NK-92 treated with Interleukin-12 subunit alpha and Interleukin-12 subunit beta, amount 100 ng/mL, for 24 hours (cell line): Measurements from ENCODE around the gene TMEM271.
"Not testable (repeated sequence)": the region's sequence is repeated elsewhere in the genome, so short reads cannot be mapped to it uniquely, and the experiment has no call there.

Source experiments
- DNase-seq: peaks from one replicate; lab custom pipeline; 2025; lab: John Stamatoyannopoulos, UW

The TMEM271 gene

DNA sequence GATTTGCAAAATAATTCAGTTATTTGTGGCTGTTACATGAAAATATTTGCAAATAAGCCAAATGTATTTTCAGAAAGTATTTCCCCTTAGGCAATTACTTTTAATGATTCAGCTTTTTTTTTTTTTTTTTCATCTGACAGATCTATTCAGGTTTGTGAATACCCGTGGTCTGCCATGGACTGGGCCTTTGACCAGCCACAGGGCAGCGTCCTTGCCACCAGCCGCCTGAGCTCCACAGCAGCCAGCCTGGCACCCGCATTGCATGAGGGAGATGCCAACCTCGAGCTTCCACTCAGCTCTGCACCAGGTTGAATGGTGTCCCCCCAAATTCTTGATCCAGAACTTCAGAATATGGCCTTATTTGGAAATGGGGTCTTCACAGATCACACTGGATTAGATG, 14.7 kb downstream of the TMEM271 start:
- no peak for DNase-seq

DNA sequence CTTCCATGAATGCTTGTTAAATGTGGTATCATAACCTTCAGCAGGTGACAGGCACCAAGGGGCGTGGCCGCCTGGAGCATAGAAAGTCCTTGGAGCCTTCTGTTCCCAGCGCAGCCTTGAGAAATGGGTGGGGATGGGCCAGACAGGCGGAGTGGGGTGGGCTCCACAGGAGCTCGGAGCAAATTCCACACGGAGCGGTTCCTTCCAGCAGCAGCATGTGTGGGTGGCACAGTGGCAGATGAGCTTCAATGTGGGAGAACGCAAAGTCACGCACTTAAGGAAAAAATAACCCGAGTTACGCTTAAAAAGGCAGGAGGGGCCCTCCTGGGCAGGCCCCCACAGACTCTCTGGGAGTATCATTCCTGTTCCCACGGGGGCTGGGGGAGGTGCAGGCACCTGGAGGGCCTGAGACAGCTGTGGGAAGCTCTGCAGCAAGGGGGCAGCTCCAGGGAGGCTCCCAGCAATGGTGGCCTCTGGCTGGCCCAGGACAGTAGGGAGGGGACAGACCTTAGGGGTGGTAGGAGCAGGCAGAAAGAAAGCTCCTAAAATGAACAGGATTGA, 15.3 kb downstream of the TMEM271 start:
- no peak for DNase-seq

DNA sequence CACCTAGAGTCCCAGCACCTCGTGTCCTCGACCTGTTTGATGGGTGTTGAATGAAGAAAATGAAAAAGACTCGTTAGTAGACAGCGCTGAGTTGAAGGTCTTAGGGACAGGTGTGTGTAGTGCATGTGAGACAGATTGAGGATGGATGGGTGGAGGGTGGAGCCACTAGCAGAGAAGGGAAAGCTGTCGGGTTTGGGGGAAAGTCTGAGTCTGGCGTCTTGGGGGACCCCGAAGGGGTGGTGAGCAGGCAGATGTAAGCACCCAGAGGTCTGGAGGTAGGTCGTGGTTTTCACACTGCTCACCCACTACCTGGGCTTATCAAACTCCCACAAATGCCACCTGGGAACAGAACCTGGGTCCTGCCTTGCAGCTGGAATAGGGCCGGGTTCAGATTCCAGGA, 16.0 kb downstream of the TMEM271 start:
- DNase-seq = no peak

DNA sequence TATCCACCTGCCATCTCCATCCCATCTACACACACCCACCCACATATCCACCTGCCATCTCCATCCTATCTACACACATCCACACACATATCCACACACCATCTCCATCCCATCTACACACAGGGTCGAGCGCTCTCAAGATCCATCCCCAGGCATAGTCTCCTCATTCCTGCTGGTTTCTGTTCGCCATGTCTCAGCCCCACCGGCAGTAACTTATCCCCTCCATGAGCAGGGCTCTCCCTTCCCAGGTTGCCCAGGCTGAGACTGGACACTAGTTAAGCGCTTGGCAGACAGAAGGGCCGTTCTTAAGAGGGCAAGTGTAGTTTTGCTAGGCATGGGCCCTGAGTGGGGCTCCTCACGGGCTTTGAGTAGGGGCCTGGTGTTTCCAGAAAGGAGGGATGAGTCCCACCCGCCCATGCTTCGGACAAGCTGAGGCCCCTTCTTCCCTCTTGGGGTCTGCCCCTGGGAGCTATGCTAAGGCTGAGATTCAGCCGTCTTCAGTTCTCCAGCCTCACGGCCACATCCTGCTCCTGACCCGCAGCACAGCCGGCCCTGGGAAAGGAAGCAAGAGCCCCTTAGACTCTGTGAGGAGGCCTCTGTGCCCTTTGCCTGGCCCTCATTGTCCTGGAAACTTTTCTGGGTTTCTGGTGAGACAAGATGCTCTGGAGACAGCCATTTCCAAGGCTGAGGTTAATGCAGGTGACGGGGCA, 20.4 kb downstream of the TMEM271 start:
- DNase-seq = no peak

DNA sequence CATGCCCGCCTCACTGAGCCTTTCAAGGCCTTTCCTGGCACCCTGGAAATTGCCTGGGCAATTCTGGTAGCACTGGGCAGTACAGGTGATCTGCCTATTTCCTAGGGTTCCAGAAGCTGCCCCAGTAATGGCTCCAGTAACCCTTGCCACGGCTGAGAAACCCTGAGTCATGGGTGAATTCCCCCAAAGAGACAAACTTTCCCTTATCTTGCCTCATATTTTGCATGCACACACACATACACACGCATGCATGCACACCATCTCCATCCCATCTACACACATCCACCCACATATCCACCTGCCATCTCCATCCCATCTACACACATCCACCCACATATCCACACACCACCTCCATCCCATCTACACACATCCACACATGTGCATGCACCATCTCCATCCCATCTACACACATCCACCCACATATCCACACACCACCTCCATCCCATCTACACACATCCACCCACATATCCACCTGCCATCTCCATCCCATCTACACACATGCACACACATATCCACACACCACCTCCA, 21.2 kb downstream of the TMEM271 start:
- not testable (repeated sequence) for DNase-seq

DNA sequence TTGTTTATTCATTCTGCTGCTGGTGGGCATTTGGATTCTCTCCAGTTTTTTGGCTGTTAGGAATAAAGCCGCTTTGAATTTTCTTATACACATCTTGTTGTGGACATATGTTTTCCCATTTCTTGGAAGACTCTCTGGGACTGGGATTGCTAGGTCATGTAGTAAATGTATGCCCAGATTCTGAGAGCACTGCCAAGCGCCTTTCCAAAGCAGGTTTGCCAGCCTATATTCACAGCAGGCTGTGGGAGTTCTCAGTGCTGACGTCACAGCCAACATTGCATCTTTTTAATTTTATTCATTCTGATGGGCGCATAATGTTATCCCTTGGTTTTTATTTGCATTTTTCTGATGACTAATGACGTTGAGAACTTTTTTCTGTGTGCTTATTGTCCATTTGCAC, 24.1 kb downstream of the TMEM271 start:
- DNase-seq = no peak

DNA sequence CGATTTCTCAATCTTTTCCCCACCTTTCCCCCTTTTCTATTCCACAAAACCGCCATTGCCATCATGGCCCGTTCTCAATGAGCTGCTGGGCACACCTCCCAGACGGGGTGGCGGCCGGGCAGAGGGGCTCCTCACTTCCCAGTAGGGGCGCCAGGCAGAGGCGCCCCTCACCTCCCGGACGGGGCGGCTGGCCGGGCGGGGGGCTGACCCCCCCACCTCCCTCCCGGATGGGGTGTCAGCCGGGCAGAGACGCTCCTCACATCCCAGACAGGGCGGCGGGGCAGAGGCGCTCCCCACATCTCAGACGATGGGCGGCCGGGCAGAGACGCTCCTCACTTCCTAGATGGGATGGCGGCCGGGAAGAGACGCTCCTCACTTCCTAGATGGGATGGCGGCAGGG, 25.8 kb downstream of the TMEM271 start:
- not testable (repeated sequence) for DNase-seq

DNA sequence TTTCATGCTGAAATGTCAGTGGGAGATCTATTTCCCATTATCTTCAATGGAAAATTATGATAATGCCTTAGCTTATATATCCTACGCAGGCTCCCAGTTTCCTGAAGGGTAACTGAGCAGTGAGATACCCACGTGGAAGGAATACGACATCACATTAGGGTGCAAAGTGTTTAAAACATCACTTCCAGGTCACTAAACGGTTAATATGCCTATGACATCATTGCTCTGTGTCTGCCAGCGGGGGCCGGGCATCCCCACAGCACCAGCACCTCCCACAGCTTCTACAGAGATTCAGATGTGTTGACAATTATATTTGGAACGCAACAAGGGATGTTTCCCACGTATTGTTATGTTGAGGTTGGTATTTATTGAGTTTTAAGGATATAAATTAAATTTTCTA, 27.1 kb downstream of the TMEM271 start:
- no peak for DNase-seq

DNA sequence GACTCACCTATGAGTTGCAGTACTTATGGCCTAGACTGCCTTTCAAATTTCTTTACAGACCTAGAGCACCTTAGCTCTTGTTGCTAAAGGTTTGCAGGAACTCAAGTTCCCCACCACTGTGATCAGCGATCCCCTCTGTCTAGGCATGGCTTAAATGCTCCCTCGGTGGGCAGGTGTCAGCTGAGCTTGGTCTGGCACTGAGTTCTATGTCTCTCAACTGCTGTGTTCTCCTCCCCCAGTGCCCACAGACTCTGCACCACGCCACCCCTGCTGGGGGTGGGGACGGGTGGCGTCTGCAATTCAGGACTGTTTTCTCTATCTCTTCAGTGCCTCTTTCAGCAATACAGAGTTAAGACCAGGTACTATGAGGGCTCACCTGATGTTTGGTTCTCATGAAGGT, 30.5 kb downstream of the TMEM271 start:
- no peak for DNase-seq

DNA sequence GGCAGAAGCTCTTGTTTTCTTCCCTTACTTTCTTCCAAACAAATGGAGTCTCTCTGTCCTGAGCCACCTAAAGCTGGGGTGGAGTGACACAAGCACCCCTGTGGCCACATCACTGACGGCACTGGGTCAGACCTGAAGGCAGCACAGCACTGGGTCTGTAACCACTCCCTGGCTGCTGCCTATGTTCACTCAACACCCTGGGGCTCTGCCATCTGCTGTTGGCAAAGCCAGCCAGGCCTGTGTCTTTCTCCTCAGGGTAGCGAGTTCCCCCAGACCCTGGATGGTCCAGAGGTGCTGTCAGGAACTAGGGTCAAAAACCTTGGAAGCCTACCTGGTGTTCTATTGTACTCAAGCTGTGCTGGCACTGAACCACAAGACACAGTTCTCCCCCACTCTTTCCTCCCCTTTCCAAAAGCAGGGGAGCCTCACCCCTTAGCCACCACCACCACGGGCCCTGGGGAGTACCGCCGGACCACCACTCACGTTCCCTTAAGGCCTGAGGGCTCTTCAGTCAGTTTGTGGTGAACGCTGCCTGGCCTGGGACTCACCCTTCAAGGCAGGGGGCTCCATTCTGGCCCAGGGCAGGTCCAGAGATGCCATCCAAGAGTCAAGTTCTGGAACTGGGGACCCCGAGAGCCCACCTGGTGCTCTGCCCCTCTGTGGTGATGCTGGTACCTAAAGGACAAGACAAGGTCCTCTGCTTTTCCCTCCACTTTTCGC, 31.5 kb downstream of the TMEM271 start:
- no peak for DNase-seq

DNA sequence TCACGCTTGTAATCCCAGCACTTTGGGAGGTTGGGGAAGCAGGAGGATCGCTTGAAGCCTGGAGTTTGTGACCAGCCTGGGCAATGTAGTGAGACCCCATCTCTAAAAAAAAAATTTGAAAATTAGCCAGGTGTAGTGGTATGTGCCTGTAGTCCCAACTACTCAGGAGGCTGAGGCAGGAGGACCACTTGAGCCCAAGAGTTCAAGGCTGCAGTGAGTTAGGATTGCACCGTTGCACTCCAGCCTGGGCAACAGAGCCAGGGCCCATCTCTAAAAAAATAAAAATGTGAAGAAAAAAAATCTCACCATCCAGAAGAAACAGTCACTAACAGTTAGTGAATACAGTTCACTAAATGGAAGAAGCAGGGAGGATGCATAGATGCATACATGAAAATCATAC, 34.8 kb downstream of the TMEM271 start:
- no peak for DNase-seq

DNA sequence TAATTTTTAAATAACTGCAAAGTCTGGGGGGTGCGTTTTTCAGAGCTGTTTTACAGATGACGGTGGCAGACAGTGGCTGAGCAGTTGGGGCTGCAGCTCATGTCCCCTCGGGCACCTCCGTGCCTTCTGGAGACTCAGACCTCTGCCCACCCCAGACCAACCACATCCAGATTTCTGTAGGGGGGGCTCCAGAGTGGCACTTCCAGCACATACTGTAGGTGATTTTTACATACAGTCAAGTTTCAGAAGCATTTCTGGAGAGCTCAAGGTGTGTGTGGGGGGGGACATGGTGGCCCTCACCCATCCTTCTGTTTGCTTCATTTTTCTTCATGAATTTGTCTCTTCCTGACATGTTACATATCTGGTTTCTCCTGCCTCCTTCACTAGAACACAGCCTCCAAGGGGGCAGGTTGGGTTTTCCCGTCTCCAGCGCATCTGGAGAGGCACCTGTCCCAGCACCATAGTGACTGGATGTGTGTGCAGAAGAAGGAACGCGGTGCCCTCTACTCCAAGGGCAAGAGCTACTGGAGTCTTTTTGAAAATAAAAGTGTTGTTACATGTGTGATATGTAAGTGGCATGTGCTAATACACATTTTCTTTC, 37.5 kb downstream of the TMEM271 start:
- DNase-seq = no peak

DNA sequence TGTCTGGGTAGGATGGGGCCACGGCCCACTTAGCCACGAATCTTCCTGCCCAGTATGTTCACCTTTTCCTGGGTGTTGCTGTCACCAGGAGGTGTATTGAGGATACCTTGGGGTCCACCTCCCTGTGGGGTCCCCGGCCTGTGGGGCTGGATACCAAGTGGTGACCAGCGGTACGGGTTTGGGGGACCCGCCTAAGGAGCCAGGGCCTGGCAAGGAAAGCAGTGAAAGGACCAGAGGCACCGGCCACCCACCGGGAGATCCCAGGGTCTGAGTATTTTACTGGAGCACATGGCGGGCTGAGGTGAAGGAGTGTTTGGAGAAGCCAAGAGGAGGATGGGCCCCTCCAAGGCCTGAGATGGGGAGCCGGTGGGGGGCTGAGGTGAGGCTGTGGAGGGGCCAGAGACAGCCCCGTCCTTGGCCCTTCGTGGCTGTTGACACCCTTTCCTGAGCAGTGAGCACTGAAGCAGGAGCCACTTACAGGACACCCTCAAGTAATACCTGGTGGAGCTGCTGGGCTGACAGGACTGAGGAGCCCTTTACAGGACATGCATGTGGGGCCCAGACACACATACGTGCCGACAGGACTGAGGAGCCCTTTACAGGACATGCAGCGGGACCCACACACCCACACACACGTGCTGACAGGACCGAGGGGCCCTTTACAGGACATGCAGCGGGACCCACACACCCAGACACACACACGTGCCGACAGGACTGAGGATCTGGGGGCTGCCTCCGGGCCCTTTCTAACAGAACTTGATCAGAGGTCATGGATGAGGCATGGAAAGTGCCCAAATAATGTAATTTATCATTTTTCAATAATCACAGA, 38.4 kb downstream of the TMEM271 start:
- DNase-seq = no peak

DNA sequence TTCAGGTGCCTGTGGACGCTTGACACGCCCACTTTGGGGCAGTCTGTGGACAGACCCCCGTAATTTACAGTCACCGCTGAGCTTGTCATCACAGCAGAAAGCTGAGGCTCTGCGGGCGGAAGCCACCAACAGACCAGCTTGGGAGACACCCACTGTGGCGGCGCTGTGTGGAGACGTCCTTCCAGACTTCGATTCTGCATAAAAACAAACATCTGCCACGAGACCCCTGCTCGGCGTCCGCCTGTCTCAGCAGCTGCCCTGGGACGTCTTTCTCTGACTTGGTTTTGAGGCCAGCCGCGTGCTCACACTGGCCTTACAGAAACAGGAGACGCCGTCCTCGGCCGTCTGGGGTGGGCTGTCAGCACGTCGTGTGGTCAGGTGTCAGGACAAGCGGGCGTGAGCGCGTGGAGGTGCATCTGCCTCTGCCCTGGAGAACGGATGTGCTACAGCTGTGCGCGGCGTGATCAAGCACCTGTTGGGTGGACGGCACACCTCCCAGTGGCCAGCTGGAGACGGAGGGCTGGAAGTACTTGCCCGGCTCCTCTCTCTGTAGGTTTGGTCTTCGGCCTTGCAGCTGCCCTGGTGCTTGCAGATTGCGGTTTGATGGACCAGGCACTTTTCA, 39.6 kb downstream of the TMEM271 start:
- DNase-seq = no peak

DNA sequence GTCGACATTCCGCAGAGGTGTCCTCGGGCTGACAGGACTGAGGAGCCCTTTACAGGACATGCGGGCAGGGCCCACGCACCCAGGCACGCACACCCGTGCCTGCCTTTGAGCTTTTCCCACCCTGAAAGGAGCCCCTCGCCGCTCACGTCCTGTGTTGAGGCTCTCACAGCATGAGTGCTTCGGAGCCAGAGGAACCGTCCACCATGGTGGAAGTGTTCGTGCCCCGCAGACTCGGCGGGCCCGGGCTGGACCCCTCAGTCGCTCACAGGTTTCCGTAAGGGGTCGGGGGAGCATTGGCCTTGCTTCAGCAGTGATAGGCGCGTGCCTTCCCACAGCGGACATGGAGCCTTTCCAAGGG, 40.2 kb downstream of the TMEM271 start:
- no peak for DNase-seq

DNA sequence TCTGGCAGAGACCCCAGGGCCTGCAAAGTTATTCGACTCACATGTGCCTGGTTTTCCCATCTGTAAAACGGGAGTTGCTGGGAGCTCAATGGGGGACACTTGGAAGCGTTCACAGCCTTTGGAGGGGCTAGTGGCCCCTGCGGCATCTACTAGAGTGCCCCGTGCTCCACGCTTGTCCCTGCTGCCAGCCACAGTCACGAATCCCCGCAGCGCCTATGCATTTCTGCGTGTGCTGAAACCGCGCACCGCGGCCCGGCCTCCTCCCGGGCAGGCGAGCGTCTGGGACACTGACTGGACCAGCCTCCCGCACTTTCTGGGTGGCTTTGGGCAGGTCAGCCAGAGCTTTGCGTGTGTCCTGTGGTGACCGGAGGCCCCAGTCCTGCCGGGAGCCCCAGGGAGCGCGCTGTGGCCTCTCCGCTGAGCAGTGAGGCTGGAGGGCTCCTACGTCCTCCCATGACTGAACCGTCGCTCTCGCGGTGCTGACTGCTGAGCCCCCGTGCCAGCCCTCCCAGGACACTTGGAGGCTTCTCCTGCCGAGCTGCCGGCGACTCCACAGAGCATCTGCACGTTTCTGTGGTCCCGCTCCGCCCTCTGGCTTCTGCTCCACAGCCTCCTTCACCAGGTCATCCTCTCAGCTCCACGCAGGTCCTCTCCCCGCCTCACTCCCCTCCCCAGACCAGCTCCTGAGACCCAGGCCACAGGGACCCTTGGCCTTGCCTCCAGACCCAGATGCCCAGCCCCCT, 40.7 kb downstream of the TMEM271 start:
- no peak for DNase-seq

DNA sequence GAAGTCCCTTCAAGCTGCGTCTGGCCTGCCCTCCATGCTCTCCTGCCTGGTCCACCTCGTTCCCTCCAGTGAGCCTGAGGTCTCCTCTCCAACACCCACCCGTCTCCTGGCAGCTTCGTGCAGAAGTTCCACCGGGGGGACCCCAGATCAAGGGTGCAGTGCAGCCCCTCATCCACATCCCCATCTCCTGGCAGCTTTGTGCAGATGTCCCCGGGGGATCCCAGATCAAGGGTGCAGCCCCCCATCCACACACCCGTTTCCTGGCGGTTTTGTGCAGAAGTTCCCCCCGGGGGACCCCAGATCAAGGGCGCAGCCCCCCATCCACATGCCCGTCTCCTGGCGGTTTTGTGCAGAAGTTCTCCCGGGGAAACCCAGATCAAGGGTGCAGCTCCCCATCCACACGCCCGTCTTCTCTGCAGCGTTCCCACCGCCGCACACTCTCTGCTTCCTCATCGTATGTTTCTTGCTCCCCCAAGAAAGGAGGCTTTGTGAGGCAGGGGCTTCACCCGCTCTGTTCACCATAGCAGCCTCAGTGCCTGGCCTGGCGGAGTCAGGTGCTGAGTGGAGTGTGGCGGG, 41.4 kb downstream of the TMEM271 start:
- no peak for DNase-seq

DNA sequence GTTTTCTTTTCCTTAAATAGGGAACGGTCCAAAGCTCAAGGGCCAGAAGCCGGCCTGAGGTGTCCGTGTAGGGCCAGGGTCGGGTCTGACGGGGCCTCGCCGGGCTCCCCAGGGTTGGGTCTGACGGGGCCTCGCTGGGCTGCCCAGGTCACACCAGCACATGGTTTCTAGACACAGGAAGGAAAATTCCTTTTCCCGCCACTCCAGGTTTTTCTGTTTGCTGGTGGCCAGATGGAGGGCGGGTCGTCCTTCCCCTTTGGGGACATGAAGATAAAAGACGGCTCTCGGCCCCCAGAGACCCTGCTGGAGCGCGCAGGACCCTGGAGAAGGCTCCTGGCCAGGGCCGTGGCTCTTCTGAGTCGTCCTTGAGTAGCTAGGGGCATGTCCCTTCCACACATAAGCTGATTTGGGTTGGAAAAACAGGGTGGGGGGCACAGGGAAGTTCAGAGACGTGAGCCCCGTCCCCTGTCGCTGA, 42.0 kb downstream of the TMEM271 start:
- DNase-seq = no peak

DNA sequence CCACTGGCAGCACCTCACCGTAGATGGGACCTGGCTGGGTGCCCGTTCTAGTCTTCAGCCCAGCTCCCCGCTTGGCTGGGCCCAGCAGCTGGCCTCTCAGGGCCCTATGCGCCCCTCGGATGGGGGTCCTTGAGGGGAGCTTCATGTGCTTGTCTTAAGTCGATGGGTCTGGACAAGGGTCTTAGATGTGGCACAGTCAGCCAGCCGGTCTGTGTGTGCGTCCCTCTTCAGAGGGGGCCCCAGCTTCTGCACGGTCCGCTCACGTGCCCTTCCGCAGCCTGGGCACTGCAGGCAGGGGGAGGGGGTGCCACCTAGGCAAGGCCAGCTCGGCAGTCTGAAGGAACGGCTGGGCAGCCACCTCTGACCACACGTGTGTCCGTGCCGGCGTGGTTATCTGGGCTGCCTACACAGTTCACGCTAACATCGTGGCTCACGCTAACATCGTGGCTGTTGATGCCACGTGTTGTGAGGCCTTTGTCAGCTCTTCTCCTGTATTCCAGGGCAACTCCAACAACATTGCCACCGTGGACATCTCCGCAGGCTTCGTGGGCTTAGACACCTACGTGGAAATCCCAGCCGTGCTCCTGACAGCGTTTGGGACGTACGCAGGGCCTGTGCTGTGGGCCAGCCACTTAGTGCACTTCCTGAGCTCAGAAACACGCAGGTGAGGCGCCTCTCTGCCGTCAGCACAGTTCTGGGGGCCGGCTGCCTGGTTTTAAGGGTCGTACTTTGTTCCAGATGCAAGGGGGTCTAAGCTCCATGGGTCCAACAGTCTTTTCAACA, 42.6 kb downstream of the TMEM271 start:
- no peak for DNase-seq
